HG03135 (cell line): ENCODE data around the gene RBPJL.
"Not testable (repeated sequence)": the region's sequence is repeated elsewhere in the genome, so short reads cannot be mapped to it uniquely, and the experiment has no call there.

Source experiments
- ATAC-seq: cut with Tn5 transposase; IDR thresholded peaks from one replicate; pipeline ENCODE4 v1.9.1; 2021; ENCODE audit warnings: mild to moderate bottlenecking, moderate library complexity; ENCODE audit not compliant: unreplicated experiment

Gene RBPJL

GRCh38 chr20:45341579-45341938, 34.9 kb downstream of the RBPJL start:
- no peak for ATAC-seq

DNA sequence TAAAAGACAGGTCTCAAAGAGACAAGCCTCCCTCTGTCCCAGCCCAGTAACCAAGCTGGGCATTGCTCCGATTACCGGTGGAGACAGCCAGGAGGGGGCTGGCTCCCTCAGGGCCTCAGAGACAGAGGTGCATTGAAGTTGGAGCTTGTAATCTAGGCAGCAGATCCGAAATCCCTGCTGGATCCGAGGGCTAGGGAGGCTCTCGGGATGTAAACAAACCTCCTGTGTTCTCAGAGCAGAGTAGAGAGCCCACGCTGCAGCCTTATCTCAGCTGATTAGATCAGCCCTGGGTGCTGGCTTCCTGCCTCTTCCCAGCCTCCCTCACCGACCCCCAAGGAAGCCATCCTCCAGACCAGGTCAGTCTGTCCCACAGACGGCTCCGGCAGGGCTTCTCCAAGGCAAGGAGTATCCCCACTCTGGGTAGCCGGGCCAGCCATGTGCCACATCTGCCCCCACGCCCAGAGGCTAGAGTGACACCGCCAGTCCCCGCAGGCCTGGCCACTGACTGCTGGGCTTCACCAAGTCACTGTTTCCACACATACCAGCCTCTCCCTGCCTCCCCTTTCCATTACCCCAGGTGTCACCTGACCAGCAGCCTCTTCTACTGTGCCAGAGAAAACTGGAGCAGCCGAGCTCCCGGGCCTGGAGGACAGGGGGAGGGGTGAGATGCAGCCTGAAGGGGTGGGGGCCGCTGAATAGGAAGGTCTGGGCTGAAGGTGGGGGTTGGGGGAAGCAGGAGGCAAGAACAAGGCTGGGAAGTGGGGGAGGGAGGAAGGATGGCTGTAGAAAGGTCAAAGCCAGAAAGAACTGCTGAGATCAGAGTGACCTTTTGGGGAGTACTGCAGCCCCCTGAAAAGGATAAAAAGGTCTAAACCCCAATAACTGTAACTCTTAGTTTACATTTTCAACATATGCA, 35.6 kb downstream of the RBPJL start:
- ATAC-seq, result no peak

- no peak for ATAC-seq
These were observed 36.4 kb downstream of the RBPJL start for GRCh38 chr20:45342855-45343531.

DNA sequence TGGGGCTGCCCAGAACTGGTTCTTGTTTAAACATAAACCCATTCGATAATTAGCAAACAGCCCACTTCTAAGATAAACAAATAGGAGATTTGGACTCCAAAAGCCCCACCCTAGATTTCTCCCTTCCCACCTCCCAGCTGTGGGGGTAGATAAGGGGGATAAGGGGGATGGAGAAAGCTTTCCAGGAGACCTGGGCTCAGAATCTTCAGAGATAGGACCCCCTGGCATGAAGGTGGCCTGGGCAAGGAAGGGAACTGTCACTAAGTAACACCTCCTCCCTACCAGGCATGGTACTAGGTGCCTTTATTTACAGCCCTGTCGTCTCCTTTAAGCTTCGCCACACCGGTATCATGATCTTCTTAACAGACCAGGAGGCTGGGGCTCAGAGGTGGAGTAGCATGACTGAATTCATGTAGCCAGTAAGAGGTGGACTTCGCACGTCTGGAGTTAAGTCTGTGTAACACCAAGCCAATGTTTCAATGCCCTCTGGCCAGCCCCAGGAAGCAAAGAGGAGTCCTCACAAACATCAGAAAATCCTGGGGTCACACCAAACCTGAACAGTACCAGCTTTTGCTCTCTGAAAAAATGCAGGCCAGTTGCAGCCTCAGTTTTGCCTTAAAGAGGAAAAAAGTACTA, 37.0 kb downstream of the RBPJL start:
- no peak for ATAC-seq

- no peak for ATAC-seq
These were observed 37.7 kb downstream of the RBPJL start for GRCh38 chr20:45344168-45344860.

- no peak for ATAC-seq
These were observed 38.7 kb downstream of the RBPJL start for GRCh38 chr20:45345104-45345936.

DNA sequence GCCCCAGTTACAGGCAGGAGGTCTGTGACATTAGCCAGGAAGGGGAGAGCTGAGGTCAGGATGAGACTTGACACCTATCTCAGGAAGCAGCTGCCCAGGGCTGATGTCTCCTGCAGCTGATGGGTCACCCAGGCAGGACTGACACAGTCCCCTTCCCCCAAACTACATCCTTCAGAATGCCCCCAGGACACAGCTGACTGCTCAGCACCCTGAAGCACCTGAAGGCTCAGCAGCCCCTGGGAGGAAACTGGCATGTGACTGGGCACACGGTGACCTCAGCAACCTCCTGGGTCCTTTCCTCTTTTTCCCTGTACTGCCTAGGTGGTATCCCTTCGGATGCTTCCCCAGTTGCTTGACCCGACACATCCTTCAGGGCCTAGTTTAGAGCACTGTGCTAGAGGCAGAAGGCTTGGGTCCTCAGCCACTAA, 39.7 kb downstream of the RBPJL start:
- ATAC-seq, result no peak

DNA sequence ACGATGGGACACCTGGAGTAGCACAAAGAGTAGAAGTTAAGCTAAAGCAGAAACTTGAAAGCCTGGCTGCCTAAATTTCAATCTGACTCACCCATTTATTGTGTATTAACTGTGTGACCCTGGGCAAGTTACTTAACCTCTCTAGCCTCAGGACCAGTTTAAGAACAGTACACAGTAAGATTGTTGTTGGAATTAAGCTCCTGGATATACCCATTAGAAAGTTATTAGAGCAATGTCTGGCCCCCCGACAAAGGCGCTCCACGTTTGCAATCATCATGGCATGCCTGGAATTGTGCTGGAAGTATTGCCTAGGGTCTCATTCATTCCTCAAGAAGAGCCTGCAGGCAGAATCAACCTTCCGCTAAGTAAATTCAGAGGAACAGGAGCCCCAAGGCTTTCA, 40.2 kb downstream of the RBPJL start:
- ATAC-seq, result no peak

- no peak for ATAC-seq
These were observed 40.8 kb downstream of the RBPJL start for GRCh38 chr20:45347297-45347935.

DNA sequence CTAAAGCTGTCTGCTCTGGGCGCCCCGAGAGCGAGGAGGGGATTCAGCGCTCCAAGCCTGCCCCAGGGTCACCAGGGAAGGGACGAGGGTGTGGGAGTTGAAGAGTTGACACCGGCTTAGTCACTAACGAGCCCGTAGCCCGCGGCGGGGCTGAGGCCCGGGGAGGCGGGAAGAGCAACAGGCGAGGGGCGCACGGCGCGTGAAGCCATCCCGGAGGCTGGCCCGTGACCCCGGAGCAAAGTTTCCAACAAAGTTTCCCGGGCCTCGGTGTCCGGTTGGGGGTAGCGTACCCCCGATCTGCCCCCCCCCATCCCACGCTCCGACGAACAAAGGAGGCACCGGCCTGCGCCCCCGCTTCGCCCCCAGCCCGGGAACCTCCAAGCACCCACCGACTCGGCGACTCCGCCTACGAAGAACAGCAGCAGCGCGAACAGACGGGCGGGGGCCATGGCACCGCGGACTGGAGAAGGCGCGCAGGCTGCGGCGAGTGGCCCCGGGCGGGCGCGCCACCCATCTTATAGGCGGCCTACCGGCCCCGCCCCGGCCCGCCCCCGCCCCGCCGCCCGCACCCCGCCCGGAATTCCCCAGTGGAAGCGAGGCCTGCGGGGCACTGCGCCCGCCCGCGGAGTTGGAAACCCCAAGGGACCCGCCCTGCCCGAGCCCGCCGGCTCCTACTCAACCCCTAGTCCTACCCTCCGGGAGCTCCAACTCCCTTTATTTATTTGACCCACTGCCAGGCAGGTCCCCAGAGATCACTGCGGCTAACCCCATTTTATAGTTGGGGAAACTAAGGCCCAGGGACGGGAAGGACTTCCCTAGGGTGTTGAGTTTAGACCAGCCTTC, 41.5 kb downstream of the RBPJL start, which contains the start of gene SDC4:
SDC4 (minus strand) TSS at position 489 of the 843 bp plus-strand sequence; CDS start at position 449, 40 bp downstream.
- ATAC-seq, result no peak

DNA sequence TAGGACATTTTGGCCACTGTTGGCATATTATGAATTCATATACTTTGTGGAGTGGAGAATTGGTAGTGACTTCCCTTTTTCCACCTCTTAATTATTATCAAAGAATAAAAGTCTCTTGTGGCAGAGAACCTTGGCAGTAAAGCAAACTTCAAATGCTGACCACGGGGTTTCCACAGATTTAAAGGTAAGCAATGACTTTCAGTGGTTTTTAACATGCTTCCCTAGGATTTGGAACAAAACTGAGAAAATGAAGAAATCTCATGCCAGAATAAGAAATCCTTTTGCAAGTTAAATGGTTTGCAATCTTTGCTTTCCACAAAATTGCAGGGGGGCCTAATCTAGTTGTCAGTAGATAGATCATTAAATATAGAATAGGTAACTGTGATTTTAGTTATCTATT, 43.6 kb downstream of the RBPJL start:
- ATAC-seq, result no peak

GRCh38 chr20:45350795-45351194, 44.2 kb downstream of the RBPJL start:
- ATAC-seq, result not testable (repeated sequence)

GRCh38 chr20:45352729-45353128, 46.1 kb downstream of the RBPJL start:
- ATAC-seq, result no peak

DNA sequence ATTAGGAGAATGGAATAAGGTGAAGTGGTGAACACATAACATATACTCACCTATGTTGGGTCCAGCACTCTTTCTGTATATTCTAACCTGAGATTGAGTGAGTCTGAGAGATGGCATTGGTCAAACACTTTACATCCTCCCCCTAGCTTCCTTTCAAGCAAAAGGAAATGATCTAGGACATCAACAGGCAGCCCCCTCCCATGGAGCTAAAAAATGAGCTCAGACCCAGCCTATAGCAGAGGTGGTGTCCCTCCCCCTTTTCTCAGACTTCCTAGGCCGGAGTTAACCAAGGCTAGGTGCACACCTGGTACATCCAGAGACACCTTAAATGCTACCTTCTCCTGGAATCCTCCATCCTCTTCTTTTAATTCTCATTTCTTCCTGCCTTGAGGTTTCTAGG, 47.1 kb downstream of the RBPJL start:
- ATAC-seq, result no peak

GRCh38 chr20:45354423-45355208, 48.0 kb downstream of the RBPJL start:
- ATAC-seq, result no peak

DNA sequence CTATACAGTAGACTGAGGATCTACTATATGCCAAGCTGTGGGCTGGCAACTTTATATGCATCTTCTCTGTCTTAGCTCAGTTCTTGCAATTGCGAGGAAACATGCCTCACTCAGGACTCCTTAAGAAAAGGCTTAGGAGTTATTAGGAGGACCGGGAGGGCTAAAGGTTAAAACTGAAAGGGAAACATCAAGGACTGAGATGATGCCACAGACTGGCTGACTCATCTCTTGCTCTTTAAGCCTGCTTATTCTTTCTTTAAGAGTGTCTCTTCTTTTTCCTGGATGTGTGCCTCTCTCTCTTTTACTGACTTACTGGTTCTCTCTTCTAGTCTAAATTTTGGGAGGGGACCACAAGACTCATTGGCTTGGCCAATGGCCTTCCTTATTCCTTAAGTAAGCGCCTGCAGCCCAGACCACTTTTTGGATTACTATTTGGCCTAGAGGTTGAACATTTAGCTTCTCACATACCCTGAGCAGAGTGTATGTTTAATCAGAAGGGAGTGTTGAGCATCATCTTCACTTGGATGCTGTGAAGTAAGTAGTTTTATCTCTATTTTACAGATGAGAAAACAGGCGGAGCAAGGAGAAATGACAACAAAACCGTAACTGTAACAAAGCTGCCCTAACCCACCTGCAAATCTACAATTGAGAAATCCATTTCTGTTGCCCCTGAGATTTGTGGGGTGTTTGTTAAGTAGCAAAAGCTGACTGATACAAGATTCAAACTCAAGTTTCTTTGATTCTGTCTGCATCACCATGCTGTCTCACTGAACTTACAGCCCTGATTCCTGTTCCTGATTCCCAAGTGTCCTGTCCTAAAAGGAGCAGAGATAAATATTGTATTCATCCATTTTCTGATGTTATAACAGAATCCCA, 48.8 kb downstream of the RBPJL start:
- ATAC-seq, result no peak
